Activated naive CD8-positive, alpha-beta T cell treated with anti-CD3 and anti-CD28 coated beads, Interleukin-2, amount 10 ng/mL, durations not matched to agents 7 days and 5 days (primary cell): ENCODE measurements around the gene COQ8A. TPM values are rescaled to one million over a fixed set of nuclear protein-coding genes. Genes with fewer than 3 reads are reported as not detected.

Source experiments
- ATAC-seq: fragments of 150-1000 bp; cut with Tn5 transposase; one replicate; pipeline ENCODE4 v1.10.0; 2021; ENCODE audit warnings: low read depth, moderate library complexity
- POLR2A ChIA-PET: fragments of 350-600 bp; sonication (Branson Sonifier 250); formaldehyde crosslinking; loops from one replicate; lab custom pipeline; 2021; ENCODE audit warnings: antibody characterized with exemption; lab: Charles Lee
- DNase-seq: peaks from one replicate; pipeline ENCODE4 v3.0.0; 2021
- H3K27ac Mint-ChIP-seq: one replicate; pipeline ENCODE4 v1.8.0; 2022; ENCODE audit warnings: mild to moderate bottlenecking, mixed read lengths
- H3K27me3 Mint-ChIP-seq: one replicate; pipeline ENCODE4 v1.8.0; 2022; ENCODE audit warnings: mild to moderate bottlenecking, moderate library complexity, mixed read lengths
- H3K36me3 Mint-ChIP-seq: one replicate; pipeline ENCODE4 v1.8.0; 2021; ENCODE audit warnings: mild to moderate bottlenecking, mixed read lengths
- H3K4me1 Mint-ChIP-seq: one replicate; pipeline ENCODE4 v1.8.0; 2021; ENCODE audit warnings: mixed read lengths
- H3K4me3 Mint-ChIP-seq: one replicate; pipeline ENCODE4 v1.8.0; 2022; ENCODE audit warnings: mild to moderate bottlenecking, moderate library complexity, mixed read lengths
- H3K9me3 Mint-ChIP-seq: one replicate; pipeline ENCODE4 v1.8.0; 2021; ENCODE audit warnings: mixed read lengths
- total RNA-seq, 2 experiments: library from RNA; stranded (reverse); gene quantifications; one replicate each; pipeline ENCODE4 v1.2.3, GENCODE V29; 2021

The COQ8A gene
- total RNA-seq, 2 experiments from 2014 or later = 28.6 to 30.2 TPM

DNA sequence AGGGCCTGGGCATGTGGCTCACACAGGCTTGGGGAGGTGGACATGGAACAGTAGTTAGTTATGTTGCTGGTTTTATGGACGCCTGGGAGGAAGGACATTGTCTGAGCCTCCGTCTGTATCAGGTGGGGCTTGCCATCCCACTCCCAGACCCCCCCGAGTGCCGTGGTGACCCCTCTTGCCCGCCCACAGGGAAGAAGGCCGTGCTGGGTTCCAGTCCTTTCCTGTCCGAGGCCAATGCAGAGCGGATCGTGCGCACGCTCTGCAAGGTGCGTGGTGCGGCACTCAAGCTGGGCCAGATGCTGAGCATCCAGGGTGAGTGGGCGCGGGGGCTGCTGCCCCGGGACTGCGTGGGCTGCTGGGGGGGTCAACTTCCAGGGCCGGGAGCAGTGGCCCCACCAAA is 41.7 kb downstream of the COQ8A start:
- no peak for DNase-seq
- Mint-ChIP-seq H3K4me3 (no peak overlapping the region), H3K36me3 (no peaks in the 10 kb centered on the region), H3K27ac (no peak overlapping the region), H3K27me3 (no peaks in the 10 kb centered on the region), H3K9me3 (no peaks in the 10 kb centered on the region), H3K4me1 (no peaks in the 10 kb centered on the region)
- ATAC-seq = no peak
- POLR2A ChIA-PET = no interaction called here

DNA sequence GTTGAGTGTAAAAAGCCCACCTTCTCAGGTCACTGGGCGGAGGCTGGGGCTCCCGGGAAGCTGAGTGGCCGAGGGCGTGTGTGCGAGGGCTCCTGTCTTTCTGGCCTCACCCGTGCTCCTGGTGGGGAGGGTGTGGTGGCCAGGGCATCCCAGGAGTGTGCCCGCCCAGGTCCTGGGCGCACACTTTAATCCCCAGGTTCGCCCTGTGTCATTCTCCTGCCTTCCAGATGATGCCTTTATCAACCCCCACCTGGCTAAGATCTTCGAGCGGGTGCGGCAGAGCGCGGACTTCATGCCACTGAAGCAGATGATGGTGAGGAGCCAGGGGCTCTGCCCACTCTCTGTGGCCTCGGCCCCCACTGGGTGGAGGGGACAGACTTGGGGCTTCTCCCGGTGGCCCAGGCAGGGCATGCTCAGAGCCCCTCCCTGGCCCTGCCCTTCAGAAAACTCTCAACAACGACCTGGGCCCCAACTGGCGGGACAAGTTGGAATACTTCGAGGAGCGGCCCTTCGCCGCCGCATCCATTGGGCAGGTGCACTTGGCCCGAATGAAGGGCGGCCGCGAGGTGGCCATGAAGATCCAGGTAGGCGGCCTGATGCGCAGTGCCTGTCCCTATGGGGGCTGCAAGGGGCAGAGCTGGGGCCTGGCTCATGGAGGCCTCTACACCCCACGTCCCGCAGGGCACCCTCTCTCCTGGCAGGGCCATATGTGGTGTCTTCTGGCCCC is 42.5 kb downstream of the COQ8A start:
- H3K27ac Mint-ChIP-seq = no peak overlapping the region
- no peaks in the 10 kb centered on the region for H3K27me3 Mint-ChIP-seq
- H3K36me3 Mint-ChIP-seq = no peaks in the 10 kb centered on the region
- POLR2A ChIA-PET = no interaction called here
- H3K4me1 Mint-ChIP-seq = no peaks in the 10 kb centered on the region
- H3K9me3 Mint-ChIP-seq = no peaks in the 10 kb centered on the region
- no peak overlapping the region for H3K4me3 Mint-ChIP-seq
- ATAC-seq = no peak
- no peak for DNase-seq

DNA sequence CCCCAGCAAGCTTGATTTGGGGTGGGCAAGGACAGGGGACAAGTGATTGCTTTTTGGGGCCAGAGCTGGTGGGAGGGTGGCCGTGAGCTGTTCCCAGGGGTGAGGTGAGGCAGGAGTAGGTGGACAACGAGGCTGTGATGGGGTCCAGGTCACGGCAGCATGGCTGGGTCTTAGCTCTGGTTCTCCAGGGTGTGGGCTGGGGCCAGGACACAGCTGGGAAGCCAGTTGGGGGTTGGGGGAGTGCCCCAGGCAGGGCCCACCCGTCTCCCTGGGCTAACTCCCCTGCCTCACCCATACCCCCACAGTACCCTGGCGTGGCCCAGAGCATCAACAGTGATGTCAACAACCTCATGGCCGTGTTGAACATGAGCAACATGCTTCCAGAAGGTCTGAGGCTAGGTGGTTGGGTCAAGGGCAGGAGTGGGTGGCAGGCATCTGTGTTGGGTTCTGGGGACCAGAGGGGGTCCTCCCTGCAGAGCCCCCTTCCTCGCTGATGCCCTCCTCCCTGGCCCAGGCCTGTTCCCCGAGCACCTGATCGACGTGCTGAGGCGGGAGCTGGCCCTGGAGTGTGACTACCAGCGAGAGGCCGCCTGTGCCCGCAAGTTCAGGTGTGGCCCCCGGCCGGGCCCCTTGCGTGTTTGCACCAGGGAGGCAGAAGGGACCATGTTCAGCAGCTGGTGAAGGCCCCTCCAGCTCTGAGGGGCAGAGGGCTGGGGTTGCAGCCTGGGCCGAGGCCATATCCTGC is 43.3 kb downstream of the COQ8A start:
- H3K36me3 Mint-ChIP-seq = no peaks in the 10 kb centered on the region

DNA sequence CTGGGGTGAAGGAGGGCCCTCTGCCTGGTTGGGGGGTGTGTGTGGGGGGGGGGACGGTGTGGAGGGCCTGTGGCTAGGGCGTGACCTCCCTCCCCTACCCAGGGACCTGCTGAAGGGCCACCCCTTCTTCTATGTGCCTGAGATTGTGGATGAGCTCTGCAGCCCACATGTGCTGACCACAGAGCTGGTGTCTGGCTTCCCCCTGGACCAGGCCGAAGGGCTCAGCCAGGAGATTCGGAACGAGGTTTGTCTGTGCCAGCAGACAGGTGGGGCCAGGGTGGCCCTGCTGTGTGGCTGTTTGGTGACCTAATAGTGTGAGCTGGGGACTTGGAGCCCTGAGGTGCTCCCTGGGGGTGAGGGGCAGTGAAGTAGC is 43.9 kb downstream of the COQ8A start:
- ATAC-seq = no peak
- Mint-ChIP-seq H3K4me1 (no peaks in the 10 kb centered on the region), H3K27me3 (no peaks in the 10 kb centered on the region), H3K27ac (no peak overlapping the region), H3K36me3 (no peaks in the 10 kb centered on the region), H3K4me3 (no peak overlapping the region), H3K9me3 (no peaks in the 10 kb centered on the region)
- POLR2A ChIA-PET = no interaction called here
- no peak for DNase-seq

More for the DNA sequence above, 43.3 kb downstream of the COQ8A start:
- Mint-ChIP-seq H3K9me3 (no peaks in the 10 kb centered on the region), H3K27ac (no peak overlapping the region), H3K4me1 (no peaks in the 10 kb centered on the region), H3K27me3 (no peaks in the 10 kb centered on the region), H3K4me3 (no peak overlapping the region)
- DNase-seq = no peak
- no peak for ATAC-seq
- POLR2A ChIA-PET = no interaction called here

DNA sequence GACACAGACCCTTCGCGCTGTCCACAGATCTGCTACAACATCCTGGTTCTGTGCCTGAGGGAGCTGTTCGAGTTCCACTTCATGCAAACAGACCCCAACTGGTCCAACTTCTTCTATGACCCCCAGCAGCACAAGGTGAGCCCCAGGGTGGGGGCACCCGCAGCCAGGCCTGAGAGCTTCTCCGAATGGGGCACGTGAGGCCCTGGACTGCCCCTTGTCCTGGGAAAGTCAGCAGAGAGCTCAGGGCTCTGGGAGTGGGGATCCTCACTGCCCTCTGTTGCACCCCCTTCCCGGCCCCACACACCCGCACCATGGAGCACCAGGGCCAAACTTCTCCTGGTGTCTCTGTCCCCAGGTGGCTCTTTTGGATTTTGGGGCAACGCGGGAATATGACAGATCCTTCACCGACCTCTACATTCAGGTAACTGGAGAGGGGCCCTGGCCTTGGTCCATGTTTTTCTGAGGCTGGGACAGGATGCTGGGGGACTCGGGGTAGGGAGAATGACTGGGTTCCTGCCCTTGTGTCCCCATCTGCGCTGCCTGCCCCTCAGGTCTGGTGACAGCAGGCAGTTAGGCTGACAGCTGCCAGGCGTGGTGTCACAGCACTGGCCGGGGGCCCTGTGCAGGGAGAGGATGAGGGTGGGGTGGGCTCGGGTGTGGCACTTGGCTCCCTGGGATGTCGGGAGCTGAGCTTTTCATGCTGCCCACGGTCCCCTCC is 44.6 kb downstream of the COQ8A start:
- H3K9me3 Mint-ChIP-seq = no peaks in the 10 kb centered on the region
- H3K4me3 Mint-ChIP-seq = no peak overlapping the region
- no peak for ATAC-seq
- H3K4me1 Mint-ChIP-seq = peaks cover 4% of the 10 kb centered on the region
- H3K36me3 Mint-ChIP-seq = no peaks in the 10 kb centered on the region
- DNase-seq = no peak
- H3K27ac Mint-ChIP-seq = no peak overlapping the region
- POLR2A ChIA-PET = no interaction called here
- H3K27me3 Mint-ChIP-seq = no peaks in the 10 kb centered on the region

DNA sequence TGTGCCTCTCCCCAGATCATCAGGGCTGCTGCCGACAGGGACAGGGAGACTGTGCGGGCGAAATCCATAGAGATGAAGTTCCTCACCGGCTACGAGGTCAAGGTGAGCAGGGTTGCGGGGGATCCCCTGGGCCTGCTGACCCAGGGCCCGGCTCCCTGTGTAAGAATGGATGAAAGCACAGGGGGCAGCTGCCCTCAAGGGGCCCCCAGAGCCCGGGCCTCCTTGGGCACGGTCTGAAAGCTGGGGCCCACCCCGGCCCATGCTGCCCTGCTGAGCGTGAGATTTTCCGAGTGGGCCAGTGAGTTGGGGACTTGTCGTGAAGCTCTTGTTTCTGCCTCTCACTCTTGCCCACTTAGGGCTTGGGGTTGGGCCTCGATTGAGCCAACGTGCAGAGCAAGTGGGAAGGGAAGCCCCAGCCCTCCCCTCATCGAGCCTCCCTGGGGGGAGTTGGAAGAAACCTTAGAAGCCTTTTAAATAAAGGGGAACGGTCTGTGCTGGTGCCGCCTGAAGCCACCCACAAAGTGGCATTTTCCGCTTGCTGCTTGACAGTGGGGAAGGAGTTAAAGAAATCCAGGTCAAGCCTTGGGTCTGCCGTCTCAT is 45.2 kb downstream of the COQ8A start:
- H3K36me3 Mint-ChIP-seq = no peaks in the 10 kb centered on the region
- no peak for ATAC-seq
- no peak overlapping the region for H3K27ac Mint-ChIP-seq
- no peak overlapping the region for H3K4me3 Mint-ChIP-seq
- DNase-seq = no peak
- H3K27me3 Mint-ChIP-seq = no peaks in the 10 kb centered on the region
- H3K4me1 Mint-ChIP-seq = peaks cover 11% of the 10 kb centered on the region
- H3K9me3 Mint-ChIP-seq = no peaks in the 10 kb centered on the region
- POLR2A ChIA-PET = no interaction called here

DNA sequence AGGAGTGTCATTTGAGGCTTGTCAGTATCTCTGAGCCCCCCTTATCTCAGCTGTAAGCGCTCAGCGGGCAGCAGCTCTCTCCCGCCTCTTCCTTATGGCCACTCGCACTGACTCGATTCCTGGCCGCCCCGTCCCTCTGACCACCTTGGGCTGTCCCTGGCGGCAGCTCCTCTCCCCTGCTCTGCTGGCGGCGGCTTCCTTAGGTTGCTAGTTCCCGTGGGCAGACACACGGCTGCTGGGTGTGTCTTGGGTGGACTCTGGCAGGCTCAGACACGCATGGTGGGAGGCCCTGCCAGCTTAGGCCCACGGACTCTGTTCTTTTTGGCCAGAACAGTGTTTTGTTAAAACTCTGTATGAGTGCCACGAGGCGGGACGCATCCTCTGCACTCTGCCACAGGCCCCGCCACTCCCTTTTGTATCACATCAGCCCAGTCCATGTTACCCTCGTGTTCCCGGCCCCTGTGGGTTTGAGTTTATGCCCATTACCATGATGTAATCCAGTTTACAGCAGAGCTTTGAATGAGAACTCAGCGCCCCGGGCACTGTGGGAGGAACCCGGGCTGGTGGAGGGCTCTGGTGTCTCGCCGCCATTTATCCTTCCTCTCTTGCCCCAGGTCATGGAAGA is 45.9 kb downstream of the COQ8A start:
- no peak for ATAC-seq
- POLR2A ChIA-PET = no interaction called here
- H3K9me3 Mint-ChIP-seq = no peaks in the 10 kb centered on the region
- peaks cover 11% of the 10 kb centered on the region for H3K4me1 Mint-ChIP-seq
- H3K27me3 Mint-ChIP-seq = no peaks in the 10 kb centered on the region
- no peaks in the 10 kb centered on the region for H3K36me3 Mint-ChIP-seq
- no peak for DNase-seq
- no peak overlapping the region for H3K4me3 Mint-ChIP-seq
- no peak overlapping the region for H3K27ac Mint-ChIP-seq

DNA sequence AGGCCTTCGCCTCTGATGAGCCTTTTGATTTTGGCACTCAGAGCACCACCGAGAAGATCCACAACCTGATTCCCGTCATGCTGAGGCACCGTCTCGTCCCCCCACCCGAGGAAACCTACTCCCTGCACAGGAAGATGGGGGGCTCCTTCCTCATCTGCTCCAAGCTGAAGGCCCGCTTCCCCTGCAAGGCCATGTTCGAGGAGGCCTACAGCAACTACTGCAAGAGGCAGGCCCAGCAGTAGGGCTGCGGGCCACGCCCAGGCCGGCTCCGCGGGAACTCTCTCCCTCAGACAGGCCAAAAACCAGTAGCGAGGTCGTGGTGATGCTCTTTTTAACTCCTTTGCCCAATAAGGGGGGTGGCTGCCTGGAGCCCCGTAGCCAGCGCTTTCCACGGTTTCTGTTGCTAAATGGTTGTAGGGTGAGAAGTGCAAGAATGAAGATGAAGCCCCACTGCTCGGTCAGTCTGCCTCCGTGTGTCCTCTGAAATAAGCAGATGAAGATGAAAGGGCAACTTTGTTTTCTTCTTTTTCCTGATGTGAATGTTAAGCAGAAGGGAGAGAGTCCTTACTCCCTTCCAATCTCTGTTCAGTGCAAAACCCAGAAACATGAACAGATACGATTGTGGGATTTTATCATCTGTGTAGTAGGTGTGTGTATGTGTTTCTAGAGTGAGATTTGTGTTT is 46.5 kb downstream of the COQ8A start:
- DNase-seq (no peak), ATAC-seq (no peak)
- Mint-ChIP-seq H3K4me1 (peaks cover 11% of the 10 kb centered on the region), H3K27me3 (no peaks in the 10 kb centered on the region), H3K36me3 (no peaks in the 10 kb centered on the region), H3K9me3 (no peaks in the 10 kb centered on the region), H3K4me3 (no peak overlapping the region), H3K27ac (no peak overlapping the region)
- POLR2A ChIA-PET = no interaction called here

DNA sequence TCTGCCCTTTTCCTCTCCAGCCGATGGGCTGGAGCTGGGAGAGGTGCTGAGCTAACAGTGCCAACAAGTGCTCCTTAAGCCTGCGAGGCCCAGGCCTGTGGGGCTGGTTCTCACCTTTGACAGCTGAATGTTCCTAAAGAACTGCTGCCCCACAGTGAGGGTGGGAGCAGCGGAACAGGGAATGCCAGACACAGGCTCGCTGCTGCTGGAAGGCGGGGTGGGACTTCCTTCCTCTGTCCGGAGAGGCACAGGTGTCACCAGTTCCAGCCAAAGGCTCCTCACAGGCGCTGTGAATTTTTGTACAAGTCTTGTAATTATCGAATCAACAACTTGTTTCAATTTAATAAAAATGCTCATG is 47.1 kb downstream of the COQ8A start:
- POLR2A ChIA-PET = no interaction called here
- H3K4me3 Mint-ChIP-seq = no peak overlapping the region
- H3K36me3 Mint-ChIP-seq = no peaks in the 10 kb centered on the region
- no peak for DNase-seq
- peaks cover 11% of the 10 kb centered on the region for H3K4me1 Mint-ChIP-seq
- no peak overlapping the region for H3K27ac Mint-ChIP-seq
- ATAC-seq = no peak
- H3K27me3 Mint-ChIP-seq = no peaks in the 10 kb centered on the region
- no peaks in the 10 kb centered on the region for H3K9me3 Mint-ChIP-seq

DNA sequence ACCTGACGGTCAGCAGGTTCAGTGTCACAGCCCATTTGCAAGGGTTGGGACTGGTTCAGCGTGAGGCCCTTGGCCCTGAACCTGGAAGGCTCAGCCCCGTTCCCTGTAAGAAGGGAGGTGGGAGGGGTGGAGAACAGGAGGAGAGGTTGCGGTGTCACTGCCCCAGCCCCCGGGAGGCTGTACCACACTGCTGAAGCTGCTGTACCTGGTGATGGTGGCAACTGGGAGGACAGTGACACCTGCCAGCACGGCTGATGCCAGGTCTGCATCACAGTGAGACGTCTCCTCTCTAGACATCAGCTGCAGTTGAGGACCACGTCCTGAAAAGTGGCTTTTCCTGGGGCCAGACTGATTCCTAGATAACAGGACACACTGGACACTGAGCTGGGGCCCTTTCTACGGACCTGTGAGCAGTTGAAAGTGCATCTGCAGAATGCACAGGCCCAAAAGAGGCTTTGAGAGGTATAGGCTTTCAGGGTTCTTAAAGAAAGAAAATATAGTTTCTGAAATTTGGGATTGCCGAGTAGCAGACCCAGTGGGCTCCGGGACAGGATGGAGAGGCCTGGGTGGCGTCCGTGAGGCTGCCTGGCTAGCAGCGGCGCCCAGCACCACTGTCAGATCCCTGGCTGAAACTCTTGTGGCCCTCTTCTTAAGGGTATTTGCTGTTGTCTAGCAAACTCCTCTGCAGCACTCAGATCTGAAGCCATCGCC is 47.7 kb downstream of the COQ8A start:
- H3K4me3 Mint-ChIP-seq = no peak overlapping the region

DNA sequence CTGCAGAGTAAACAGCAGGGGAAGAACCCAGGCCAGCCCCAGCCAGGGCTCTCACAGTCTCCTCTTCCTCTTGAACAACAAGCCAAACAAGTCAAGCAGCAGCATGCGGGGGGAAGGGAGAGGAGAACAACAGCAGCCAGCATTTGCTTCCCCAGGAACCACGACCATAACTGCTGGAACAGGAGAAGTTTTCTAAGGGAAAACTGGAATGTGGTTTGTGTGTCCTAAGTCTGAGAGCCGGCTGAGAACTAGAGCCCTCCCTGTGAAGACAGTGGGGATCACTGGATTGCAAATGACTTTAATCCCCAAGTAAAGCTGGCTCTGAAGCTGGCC is 48.2 kb downstream of the COQ8A start:
- POLR2A ChIA-PET = no interaction called here
- H3K27me3 Mint-ChIP-seq = peaks cover 2% of the 10 kb centered on the region
- H3K4me3 Mint-ChIP-seq = no peak overlapping the region
- ATAC-seq (no peak), DNase-seq (no peak)
- no peaks in the 10 kb centered on the region for H3K9me3 Mint-ChIP-seq
- H3K4me1 Mint-ChIP-seq = peaks cover 11% of the 10 kb centered on the region
- no peaks in the 10 kb centered on the region for H3K36me3 Mint-ChIP-seq
- no peak overlapping the region for H3K27ac Mint-ChIP-seq

More for the DNA sequence above, 47.7 kb downstream of the COQ8A start:
- H3K27ac Mint-ChIP-seq = no peak overlapping the region
- no peaks in the 10 kb centered on the region for H3K9me3 Mint-ChIP-seq
- POLR2A ChIA-PET = no interaction called here
- H3K4me1 Mint-ChIP-seq = peaks cover 11% of the 10 kb centered on the region
- no peaks in the 10 kb centered on the region for H3K36me3 Mint-ChIP-seq
- ATAC-seq = no peak
- no peak for DNase-seq
- H3K27me3 Mint-ChIP-seq = no peaks in the 10 kb centered on the region

DNA sequence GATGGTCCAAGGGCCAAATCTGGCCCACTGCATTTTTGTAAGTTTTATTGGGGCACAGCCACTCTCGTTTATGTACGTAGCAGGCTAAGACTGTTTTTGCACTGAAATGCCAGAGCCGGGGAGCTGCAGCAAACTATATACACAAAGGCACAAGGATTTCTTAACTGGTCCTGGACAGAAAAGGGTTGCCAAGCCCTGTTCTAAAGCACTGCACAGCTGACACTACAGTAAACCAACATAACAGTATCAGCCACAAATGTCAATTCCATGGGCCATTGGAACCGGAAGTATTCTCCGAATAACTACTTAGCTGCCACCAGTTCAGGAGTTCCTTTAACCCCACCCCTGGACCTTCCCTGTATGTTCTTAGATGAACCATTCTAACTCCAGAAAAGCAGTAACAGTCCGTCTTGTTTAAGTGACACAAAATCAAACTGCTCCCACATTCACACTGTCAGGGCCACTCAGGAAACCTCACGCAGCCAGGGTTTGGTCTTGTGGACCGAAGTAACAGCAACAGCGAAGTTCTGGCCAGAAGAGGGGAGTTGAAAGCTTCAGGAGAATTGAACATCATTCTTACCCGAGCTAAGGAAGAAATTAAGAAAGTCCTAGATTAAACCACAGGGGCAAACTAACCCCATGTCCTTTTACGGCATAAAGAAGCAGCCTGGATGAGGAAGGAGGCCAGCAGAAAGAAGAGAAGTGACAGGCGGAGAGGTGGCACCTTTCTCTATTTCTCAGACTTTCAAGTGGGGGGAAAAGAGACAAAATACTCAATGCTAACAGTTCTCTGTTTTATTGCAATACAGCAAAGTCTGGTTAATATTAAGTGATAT is 49.2 kb downstream of the COQ8A start:
- Mint-ChIP-seq H3K4me3 (no peak overlapping the region), H3K36me3 (no peaks in the 10 kb centered on the region), H3K27me3 (peaks cover 2% of the 10 kb centered on the region), H3K9me3 (no peaks in the 10 kb centered on the region), H3K4me1 (peaks cover 11% of the 10 kb centered on the region), H3K27ac (peak overlapping the region; percentile 57)
- DNase-seq = no peak
- ATAC-seq = no peak
- POLR2A ChIA-PET = interaction anchor here (0.6 kb wide), 1 partner anchor 50 kb away, joined by 3 read pairs; no protein-coding TSS in a partner anchor
